GM19324 (cell line): Measurements from ENCODE around the gene CCDC181.

Experiments
- ATAC-seq: cut with Tn5 transposase; IDR thresholded peaks from one replicate; pipeline ENCODE4 v1.9.1; 2021; ENCODE audit warnings: mild to moderate bottlenecking, moderate library complexity; ENCODE audit not compliant: unreplicated experiment, low FRiP score

CCDC181 gene

GRCh38 chr1:169427081-169427641, at the start of gene CCDC181:
CCDC181 (minus strand) TSS chr1:169427474; CDS start chr1:169424927, 2,547 bp downstream.
- no peak for ATAC-seq

GRCh38 chr1:169475806-169476387, 48.6 kb upstream of the CCDC181 start:
- ATAC-seq, result no peak

GRCh38 chr1:169474302-169474995, 47.2 kb upstream of the CCDC181 start:
- ATAC-seq, result no peak

GRCh38 chr1:169473347-169473746, 46.1 kb upstream of the CCDC181 start:
- no peak for ATAC-seq

GRCh38 chr1:169472738-169473137, 45.5 kb upstream of the CCDC181 start:
- ATAC-seq, result no peak

GRCh38 chr1:169468982-169469381, 41.7 kb upstream of the CCDC181 start:
- no peak for ATAC-seq

GRCh38 chr1:169466259-169467230, 39.3 kb upstream of the CCDC181 start:
- ATAC-seq, result no peak

- no peak for ATAC-seq
These were observed 38.0 kb upstream of the CCDC181 start for GRCh38 chr1:169465281-169465680.

DNA sequence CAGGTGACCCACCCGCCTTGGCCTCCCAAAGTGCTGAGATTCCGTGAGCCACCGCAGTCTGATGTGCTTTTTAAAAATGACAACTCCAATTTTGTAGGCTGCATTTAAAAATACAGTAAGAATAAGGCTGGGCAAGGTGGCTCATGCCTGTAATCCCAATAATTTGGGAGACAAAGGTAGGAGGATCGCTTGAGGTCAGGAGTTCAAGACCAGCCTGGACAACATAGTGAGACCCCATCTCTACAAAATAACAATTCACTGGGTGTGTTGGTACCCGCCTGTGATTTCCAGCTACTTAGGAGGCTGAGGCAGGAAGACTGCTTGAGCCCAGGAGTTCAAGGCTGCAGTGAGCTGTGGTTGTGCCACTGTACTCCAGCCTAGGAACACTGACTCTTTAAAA, 35.1 kb upstream of the CCDC181 start:
- no peak for ATAC-seq

GRCh38 chr1:169461390-169462000, 34.2 kb upstream of the CCDC181 start:
- ATAC-seq, result no peak

GRCh38 chr1:169460191-169460833, 33.0 kb upstream of the CCDC181 start:
- ATAC-seq, result no peak

GRCh38 chr1:169457443-169457842, 30.2 kb upstream of the CCDC181 start:
- no peak for ATAC-seq

- ATAC-seq, result no peak
These were observed 28.8 kb upstream of the CCDC181 start for GRCh38 chr1:169456029-169456428.

DNA sequence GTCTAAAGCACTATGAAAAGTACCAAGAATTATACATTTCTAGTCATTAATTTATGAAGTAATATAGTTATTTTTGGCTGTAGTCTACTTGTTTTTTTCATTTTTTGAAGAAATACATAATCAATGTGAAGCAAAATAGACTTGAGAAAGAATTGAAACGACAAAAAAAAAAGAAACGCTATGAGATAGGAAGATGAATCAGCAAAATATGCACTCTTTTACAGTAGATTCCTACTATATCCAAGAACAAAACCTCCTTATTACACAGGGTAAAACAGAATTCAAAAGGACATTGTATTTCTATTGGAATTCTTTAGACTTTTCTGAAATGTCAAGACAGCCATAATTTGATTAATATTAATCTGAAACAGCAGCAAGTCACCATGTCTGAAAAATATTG, 25.6 kb upstream of the CCDC181 start:
- no peak for ATAC-seq

DNA sequence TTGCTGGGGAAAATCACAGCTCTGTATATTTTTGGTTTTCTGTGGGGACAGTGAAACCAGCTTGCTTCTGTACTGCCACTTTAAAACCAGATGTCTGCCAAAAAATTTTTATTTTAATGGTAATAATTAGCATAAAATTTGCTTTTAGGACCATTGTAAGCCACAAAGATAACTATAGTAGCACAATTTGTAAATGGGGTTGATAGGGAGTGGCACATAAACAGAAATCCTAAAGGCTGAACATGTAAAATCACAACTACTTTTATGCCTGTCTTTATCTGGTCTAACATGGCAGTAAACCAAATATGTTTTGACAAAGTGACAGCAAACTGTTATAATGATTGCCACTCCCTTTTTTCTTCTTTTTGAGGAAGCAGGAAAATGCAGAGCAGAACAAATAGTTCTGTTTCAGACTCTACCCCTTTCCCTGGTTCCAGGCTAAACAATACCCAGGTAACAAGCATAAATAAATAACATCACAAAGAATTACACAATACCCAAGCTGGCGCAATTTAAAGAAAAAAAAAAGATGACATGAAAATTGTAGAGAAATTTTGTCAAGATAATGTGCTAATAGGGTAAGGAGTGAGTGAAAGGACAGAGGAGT, 24.0 kb upstream of the CCDC181 start:
- ATAC-seq, result no peak

GRCh38 chr1:169443923-169444322, 16.6 kb upstream of the CCDC181 start:
- no peak for ATAC-seq

- ATAC-seq, result no peak
These were observed 1.0 kb downstream of the CCDC181 start for GRCh38 chr1:169426174-169426705.

GRCh38 chr1:169421309-169421708, 6.0 kb downstream of the CCDC181 start:
- ATAC-seq, result no peak

DNA sequence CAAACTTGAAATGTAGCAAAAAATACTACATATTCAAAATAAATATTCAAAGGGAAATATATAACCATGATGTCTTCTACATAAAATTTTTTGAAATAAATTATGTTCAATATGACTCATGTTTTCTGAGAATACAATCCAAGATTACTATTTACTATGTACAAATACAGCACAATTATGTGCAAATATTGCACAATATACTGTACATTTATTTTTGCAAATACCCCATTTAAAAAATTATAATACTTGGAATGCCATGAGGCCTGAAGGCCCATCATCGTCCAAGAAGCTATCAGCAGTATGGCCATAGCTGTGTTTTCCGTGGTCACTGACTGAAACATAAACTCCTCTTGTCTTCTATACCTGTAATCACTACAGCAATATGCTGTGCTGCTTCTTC, 12.3 kb downstream of the CCDC181 start:
- no peak for ATAC-seq
